Adipocyte (in vitro differentiated cells): ENCODE results near the gene BAZ1A.
A peak's percentile ranks its signal among the peaks of the same experiment; 100 is the strongest.

Source experiments
- DNase-seq: peaks from one replicate; pipeline ENCODE4 v3.0.0-alpha.2; 2015; ENCODE audit warnings: low read depth
- H3K27me3 ChIP-seq: replicated peaks from 2 replicates; pipeline ENCODE4 v1.7.0; 2013; ENCODE audit warnings: mild to moderate bottlenecking, low read length, moderate library complexity; ENCODE audit not compliant: control insufficient read depth, insufficient read depth
- H3K36me3 ChIP-seq: 2 replicates; pipeline ENCODE4 v1.7.0; 2013; ENCODE audit warnings: low read length, mild to moderate bottlenecking, moderate library complexity; ENCODE audit not compliant: control insufficient read depth, insufficient read depth, severe bottlenecking
- H3K4me1 ChIP-seq: 2 replicates; pipeline ENCODE4 v1.7.0; 2013; ENCODE audit warnings: mild to moderate bottlenecking, low read length, moderate library complexity; ENCODE audit not compliant: control insufficient read depth, insufficient read depth
- H3K4me3 ChIP-seq: 2 replicates; pipeline ENCODE4 v1.7.0; 2013; ENCODE audit warnings: mild to moderate bottlenecking, low read length, moderate library complexity
- H3K9ac ChIP-seq: 2 replicates; pipeline ENCODE4 v1.7.0; 2013; ENCODE audit warnings: mild to moderate bottlenecking, low read length, moderate library complexity
- H3K9me3 ChIP-seq: 2 replicates; pipeline ENCODE4 v1.7.0; 2013; ENCODE audit warnings: mild to moderate bottlenecking, low read length, moderate library complexity; ENCODE audit not compliant: control insufficient read depth

The BAZ1A gene

DNA sequence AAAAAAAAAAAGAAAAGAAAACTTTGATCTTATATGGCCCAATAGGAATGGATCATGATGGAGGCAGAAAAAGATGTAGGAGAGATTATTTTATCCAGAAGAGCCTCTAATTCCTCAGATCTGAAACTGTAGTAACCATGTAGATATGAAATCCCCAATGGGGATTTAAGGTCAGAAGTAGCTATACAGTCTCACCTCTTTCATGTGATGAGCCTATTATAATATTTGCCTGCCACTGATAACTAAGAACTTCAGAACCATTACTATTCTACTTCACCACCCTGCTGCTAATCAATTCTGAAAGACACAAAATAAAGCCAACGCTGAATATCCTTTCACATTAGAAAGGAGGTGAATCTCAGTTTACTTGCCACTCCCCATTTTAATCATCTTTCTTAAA is 29.3 kb downstream of the BAZ1A start:
- Histone ChIP-seq H3K4me1 (peaks cover 20% of the 10 kb centered on the region), H3K27me3 (no peaks in the 10 kb centered on the region), H3K36me3 (peaks cover 4% of the 10 kb centered on the region), H3K9ac (no peak overlapping the region), H3K9me3 (no peaks in the 10 kb centered on the region), H3K4me3 (no peak overlapping the region)
- DNase-seq = no peak

DNA sequence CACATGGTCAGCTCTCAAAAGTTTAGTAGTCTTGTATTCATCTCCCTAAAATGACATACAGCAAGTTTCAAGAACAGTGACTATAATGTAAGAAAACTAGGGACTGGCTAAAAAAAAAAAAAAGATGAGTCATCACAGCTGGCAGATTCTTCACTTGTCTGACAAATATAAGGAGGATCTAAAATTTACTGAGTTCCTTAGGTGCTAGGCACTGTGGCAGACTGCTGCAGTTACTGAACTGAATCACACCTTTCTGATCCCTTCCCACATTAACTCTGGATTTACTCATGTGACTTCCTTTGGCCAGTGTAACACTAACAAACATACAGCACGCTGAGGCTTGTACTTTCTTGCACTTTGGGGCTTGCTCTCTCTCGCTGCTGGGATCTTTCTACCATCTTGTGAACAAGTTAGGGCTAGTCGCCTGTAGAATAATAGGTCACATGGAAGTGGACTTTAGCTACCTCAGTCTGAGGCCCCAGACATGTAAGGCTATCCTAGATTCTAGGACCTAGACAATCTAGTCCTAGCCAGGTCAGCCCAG is 32.1 kb downstream of the BAZ1A start:
- peaks cover 4% of the 10 kb centered on the region for H3K36me3 ChIP-seq
- no peaks in the 10 kb centered on the region for H3K9me3 ChIP-seq
- peaks cover 18% of the 10 kb centered on the region for H3K4me1 ChIP-seq
- no peaks in the 10 kb centered on the region for H3K27me3 ChIP-seq
- H3K4me3 ChIP-seq = no peak overlapping the region
- H3K9ac ChIP-seq = peak overlapping the region; percentile 48
- DNase-seq = peak; percentile 72

DNA sequence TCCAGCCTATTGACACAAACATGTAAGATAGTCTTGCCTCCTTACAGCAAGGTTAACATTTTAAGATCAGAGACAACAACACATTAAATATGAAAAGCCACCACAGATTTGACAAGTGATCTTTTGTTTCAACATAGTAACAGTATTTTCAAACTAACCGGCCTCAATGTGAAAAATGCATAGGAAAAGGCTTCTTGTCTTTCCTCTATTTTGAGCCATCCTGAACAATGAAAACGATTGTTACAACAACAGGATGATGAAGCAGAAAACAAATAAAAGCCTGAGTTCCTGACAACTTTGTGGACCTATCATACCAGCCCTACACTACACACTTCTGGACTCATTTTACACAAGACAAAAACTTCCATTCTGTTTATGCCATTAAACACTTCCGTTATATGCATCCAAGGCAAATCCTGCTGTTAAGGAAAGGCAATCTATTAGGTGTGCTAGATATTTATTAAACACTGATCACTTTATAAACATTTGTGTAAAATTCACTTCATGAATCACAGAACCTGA is 37.3 kb downstream of the BAZ1A start:
- peaks cover 33% of the 10 kb centered on the region for H3K4me1 ChIP-seq
- H3K4me3 ChIP-seq = no peak overlapping the region
- no peaks in the 10 kb centered on the region for H3K27me3 ChIP-seq
- DNase-seq = no peak
- H3K9me3 ChIP-seq = no peaks in the 10 kb centered on the region
- no peak overlapping the region for H3K9ac ChIP-seq
- H3K36me3 ChIP-seq = no peaks in the 10 kb centered on the region

DNA sequence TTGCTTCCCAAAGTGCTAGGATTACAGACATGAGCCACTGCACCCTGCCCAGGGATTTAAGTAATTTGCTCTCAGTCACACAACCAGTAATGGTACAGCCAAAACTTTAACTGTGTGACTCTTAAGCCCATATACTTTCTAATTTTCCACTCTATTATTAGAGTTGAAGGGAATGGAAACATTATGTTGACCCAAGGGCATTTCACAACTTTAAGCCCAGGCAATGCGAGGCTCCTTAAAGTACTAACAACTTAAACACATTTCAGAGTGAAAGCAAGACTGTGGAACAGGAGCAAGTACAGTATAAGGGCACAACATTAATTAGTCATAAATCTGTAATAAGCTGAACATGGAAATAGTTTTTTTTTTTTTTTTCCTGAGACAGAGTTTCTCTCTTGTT is 39.8 kb downstream of the BAZ1A start:
- Histone ChIP-seq H3K4me1 (peaks cover 29% of the 10 kb centered on the region), H3K36me3 (no peaks in the 10 kb centered on the region), H3K9ac (no peak overlapping the region), H3K4me3 (no peak overlapping the region), H3K27me3 (no peaks in the 10 kb centered on the region), H3K9me3 (no peaks in the 10 kb centered on the region)
- no peak for DNase-seq

DNA sequence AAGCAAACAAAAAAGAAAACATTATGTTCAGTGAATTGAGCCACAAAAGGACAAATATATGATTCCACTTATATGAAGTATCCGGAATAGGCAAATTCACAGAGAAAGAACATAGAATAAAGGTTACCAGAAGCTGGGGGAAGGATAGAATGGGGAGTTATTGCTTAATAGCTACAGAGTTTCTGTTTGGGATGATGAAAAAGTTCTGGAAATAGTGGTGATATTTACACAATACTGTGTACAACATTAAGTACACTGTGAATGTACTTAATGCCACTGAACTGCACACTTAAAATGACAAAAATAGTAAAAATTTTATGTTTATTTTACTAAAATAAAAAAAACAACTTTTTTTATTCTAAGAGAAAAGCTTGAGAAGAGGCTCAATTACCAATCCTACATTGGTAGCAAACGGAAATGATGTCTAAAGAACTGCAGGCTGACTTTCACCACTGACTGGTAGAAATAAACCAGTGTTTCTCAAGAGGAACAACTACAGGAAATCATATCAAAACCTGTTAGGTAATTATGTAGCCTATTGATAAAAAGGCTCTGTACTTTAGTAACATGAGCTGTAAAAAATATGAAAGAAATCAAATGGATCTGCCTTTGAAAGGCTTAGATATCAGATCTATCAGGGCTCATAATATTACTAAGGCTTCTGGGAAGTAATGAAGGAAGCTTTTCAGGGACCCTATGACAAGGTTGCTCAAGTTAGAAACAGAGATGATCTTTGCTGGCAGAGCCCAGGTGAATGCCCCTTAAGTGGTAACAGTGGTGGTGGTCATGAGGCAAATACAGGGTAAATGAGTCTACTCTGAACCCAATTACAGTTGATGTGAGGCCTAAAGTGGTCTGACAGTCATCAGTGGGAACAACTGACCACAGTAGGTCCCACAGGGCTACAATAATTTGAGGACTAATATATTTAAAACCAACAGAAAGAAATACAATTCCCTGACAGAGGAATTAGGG is 41.3 kb downstream of the BAZ1A start:
- Histone ChIP-seq H3K27me3 (no peaks in the 10 kb centered on the region), H3K9me3 (no peaks in the 10 kb centered on the region)

DNA sequence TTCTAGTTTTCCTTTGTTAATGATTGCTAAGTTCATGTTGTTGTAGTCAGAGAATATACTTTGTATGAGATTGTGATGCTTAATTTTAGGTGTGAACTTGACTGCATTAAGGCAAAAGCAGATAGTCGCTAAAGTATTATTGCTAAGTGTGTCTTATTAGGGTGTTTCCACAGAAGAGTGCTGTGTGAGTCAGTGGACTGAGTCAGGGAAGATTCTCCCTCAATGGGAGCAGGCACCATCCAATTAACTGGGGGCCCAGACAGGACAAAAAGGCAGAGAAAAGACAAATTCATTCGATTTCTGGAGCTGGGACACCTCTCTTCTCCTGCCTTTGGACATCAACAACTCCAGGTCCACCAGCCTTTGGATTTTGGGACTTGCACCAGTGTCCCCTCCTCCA is 48.5 kb downstream of the BAZ1A start:
- Histone ChIP-seq H3K36me3 (peaks cover 18% of the 10 kb centered on the region), H3K4me1 (peaks cover 13% of the 10 kb centered on the region), H3K27me3 (no peaks in the 10 kb centered on the region), H3K9me3 (no peaks in the 10 kb centered on the region), H3K9ac (no peak overlapping the region), H3K4me3 (no peak overlapping the region)
- DNase-seq = peak; percentile 14

More for the DNA sequence above, 41.3 kb downstream of the BAZ1A start:
- peak; percentile 34 for DNase-seq
- no peaks in the 10 kb centered on the region for H3K36me3 ChIP-seq
- peaks cover 29% of the 10 kb centered on the region for H3K4me1 ChIP-seq
- H3K4me3 ChIP-seq = peak overlapping the region; percentile 16
- H3K9ac ChIP-seq = peak overlapping the region; percentile 17

DNA sequence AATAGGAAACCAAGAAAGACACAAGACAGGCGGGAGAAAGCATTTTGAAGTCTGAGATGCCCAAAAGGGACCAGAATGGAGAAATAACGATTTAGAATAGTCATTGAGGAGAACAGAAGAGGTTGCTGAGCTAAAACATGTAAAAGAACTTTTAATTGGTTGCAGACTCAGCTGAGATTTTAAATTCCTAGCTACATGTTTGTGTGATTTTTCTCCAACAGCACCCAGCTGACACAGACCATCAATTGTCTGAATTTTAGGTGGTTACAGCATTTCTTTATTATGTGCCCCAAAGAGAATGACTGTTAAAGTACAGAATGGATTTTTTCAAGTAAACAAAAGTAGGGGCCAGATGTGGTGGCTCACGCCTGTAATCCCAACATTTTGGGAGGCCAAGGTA is 50.3 kb downstream of the BAZ1A start:
- peaks cover 21% of the 10 kb centered on the region for H3K36me3 ChIP-seq
- no peak overlapping the region for H3K9ac ChIP-seq
- H3K9me3 ChIP-seq = no peaks in the 10 kb centered on the region
- DNase-seq = no peak
- peaks cover 7% of the 10 kb centered on the region for H3K4me1 ChIP-seq
- H3K4me3 ChIP-seq = no peak overlapping the region
- no peaks in the 10 kb centered on the region for H3K27me3 ChIP-seq

DNA sequence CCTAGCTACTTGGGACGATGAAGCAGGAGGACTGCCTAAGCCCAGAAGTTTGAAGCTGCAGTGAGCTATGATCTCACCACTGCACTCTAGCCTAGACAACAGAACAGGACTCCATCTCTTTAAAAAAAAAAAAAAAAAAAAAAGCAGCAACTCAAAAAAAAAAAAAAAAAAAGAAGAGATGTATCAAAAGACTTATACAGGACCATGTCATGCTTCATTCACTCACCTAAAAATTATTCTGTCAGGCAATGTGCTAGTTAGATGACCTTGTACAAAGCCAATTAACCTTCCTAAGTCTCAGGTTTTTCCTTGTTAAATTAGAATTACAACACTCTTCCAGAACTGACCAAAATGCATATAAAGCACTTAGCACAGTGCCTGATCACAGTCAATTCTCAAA is 50.9 kb downstream of the BAZ1A start:
- Histone ChIP-seq H3K36me3 (peaks cover 25% of the 10 kb centered on the region), H3K27me3 (no peaks in the 10 kb centered on the region), H3K9me3 (no peaks in the 10 kb centered on the region), H3K9ac (no peak overlapping the region), H3K4me1 (peaks cover 7% of the 10 kb centered on the region), H3K4me3 (no peak overlapping the region)
- DNase-seq = no peak

DNA sequence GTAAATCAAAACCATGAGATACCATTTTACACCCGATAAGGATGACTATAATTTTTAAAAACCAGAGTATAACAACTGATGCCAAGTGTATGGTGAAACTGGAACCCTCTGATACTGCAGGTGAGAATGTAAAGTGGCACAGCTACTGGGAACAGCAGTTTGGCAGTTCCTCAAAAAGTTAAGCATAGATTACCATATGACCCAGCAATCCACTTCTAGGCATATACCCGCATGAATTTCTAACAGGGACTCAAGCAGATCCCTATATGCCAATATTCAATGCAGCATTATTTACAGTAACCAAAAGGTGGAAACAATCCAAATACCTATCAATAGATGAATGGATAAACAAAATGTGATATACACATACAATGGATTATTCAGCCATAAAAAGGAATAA is 57.4 kb downstream of the BAZ1A start:
- no peak overlapping the region for H3K9ac ChIP-seq
- no peaks in the 10 kb centered on the region for H3K27me3 ChIP-seq
- no peak overlapping the region for H3K4me3 ChIP-seq
- peaks cover 17% of the 10 kb centered on the region for H3K36me3 ChIP-seq
- H3K4me1 ChIP-seq = no peaks in the 10 kb centered on the region
- no peaks in the 10 kb centered on the region for H3K9me3 ChIP-seq
- DNase-seq = no peak

DNA sequence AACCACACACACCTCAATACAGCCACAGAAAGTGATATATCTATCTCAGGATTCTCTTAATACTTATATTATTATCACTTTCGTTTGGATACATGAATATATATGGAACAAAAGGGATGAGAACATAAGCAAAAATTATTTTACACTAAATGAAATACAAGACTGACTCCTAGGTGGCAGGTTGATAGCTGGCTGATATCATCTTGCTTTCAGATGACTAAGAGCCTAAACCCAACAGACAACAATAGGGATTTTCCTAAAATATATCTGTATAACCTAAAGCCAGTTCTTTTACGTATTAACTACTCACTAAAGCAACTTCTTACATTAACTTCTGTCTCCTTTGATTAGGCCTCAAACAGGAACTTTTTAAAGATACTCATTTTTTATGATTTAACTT is 65.1 kb downstream of the BAZ1A start:
- DNase-seq = no peak
- Histone ChIP-seq H3K4me1 (no peaks in the 10 kb centered on the region), H3K36me3 (peaks cover 42% of the 10 kb centered on the region), H3K4me3 (no peak overlapping the region), H3K9ac (no peak overlapping the region), H3K27me3 (no peaks in the 10 kb centered on the region), H3K9me3 (no peaks in the 10 kb centered on the region)

DNA sequence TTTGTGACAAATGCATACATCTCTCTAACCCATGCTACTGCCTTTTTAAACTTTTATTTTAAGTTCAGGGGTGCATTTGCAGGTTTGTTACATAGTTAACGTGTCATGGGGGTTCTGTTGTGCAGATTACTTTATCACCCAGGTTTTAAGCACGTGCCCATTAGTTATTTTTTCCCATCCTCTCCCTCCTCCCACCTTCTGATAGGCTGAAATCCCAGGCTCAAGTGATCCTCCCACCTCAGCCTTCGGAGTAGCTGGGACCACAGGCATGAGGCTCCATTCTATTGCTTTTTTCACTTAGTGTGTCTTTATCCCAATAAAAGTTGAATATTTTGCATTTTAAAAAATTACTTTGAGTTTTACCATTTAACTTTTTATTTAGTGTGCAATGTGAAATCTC is 68.9 kb downstream of the BAZ1A start:
- Histone ChIP-seq H3K27me3 (no peaks in the 10 kb centered on the region), H3K9ac (no peak overlapping the region), H3K4me1 (no peaks in the 10 kb centered on the region), H3K36me3 (peaks cover 59% of the 10 kb centered on the region), H3K9me3 (no peaks in the 10 kb centered on the region), H3K4me3 (no peak overlapping the region)
- no peak for DNase-seq
